Fibroblast of lung (primary cell): ENCODE results near the gene ZFP36L1.

Experiments
- CTCF ChIP-seq, 2 donors: IDR thresholded peaks in 1 of 2; conservative IDR thresholded peaks in 1 of 2; 1 replicate in 1 of 2; 2 replicates in 1 of 2; pipeline ENCODE4 v1.5.1; 2011 to 2012; ENCODE audit warnings: low read length in 2 of 2, control low read depth in 1 of 2, inconsistent platforms in 1 of 2, low read depth in 1 of 2, mild to moderate bottlenecking in 1 of 2
- EZH2 ChIP-seq: IDR thresholded peaks from 2 replicates; pipeline ENCODE4 v1.5.1; 2012; ENCODE audit warnings: low read length, control low read depth, mild to moderate bottlenecking; ENCODE audit errors: missing control alignments

- TF ChIP-seq EZH2 (no peak), CTCF (conservative IDR thresholded peaks at IDR 0.05 in 1 of 2, IDR thresholded peaks at IDR 0.05 in 1 of 2; ENCODE audit: low read depth in 1 of 2, low read length in 2 of 2) (no peak)
Observed at GRCh38 chr14:68809524-68809923, 16.7 kb upstream of the ZFP36L1 start.
